ENCODE results near the gene PRKAA1. TPM values are rescaled to one million over a fixed set of nuclear protein-coding genes. Genes with fewer than 3 reads are reported as not detected.
A peak's percentile ranks its signal among the peaks of the same experiment; 100 is the strongest.

Gene PRKAA1
- total and polyA plus RNA-seq, 2 of the 13 experiments (the other 11 are each of a cell fraction or from before 2014, with no cell fraction given) = 36.6 to 58.0 TPM

- TF ChIP-seq ZFP41 (CRISPR knock-in tag; IDR thresholded peaks at IDR 0.05; ENCODE audit: borderline replicate concordance) (no peak), NCOA1 (CRISPR knock-in tag; IDR thresholded peaks at IDR 0.05) (no peak), HOMEZ (CRISPR knock-in tag; IDR thresholded peaks at IDR 0.05; ENCODE audit: low read depth) (0 out of 2 replicates have a peak, but pooled peaks have one; percentile 16), ZNF354B (CRISPR knock-in tag; IDR thresholded peaks at IDR 0.05) (no peak), STAG1 (CRISPR knock-in tag; IDR thresholded peaks at IDR 0.05) (peak; percentile 72), RARG (CRISPR knock-in tag; IDR thresholded peaks at IDR 0.05; ENCODE audit: low read depth) (no peak), ELK4 (CRISPR knock-in tag; IDR thresholded peaks at IDR 0.05; ENCODE audit: borderline replicate concordance) (no peak), GATAD2A (CRISPR knock-in tag; IDR thresholded peaks at IDR 0.05) (no peak), HCFC1 (IDR thresholded peaks at IDR 0.05; ENCODE audit: low read depth, low read length) (no peak), MAF1 (CRISPR knock-in tag; IDR thresholded peaks at IDR 0.05; ENCODE audit: borderline replicate concordance) (no peak), TGIF2 (CRISPR knock-in tag; IDR thresholded peaks at IDR 0.05) (no peak), ARID3A (IDR thresholded peaks at IDR 0.05; ENCODE audit: low read depth, low read length) (no peak), ADNP (CRISPR knock-in tag; IDR thresholded peaks at IDR 0.05) (no peak), RFX3 (CRISPR knock-in tag; IDR thresholded peaks at IDR 0.05) (no peak), NKX3-1 (CRISPR knock-in tag; IDR thresholded peaks at IDR 0.05) (no peak), HDAC6 (IDR thresholded peaks at IDR 0.05; ENCODE audit: low read depth, low read length) (no peak), PHF21A (CRISPR knock-in tag; IDR thresholded peaks at IDR 0.05) (no peak), FOXC1 (CRISPR knock-in tag; IDR thresholded peaks at IDR 0.05; ENCODE audit: borderline replicate concordance) (no peak), TAF1 (CRISPR knock-in tag; IDR thresholded peaks at IDR 0.05) (no peak), ZZZ3 (CRISPR knock-in tag; IDR thresholded peaks at IDR 0.05; ENCODE audit: borderline replicate concordance) (no peak), ZNF577 (CRISPR knock-in tag; IDR thresholded peaks at IDR 0.05; ENCODE audit: borderline replicate concordance, low read depth) (no peak), SMC3 (IDR thresholded peaks at IDR 0.05; ENCODE audit: low read length) (peak; percentile 46)
These were observed 61.9 kb downstream of the PRKAA1 start (continued) for GRCh38 chr5:40736103-40736875.

Measured in HepG2 (cell line).